NK-92 (cell line): ENCODE data around the gene ZNF750.

Experiments used
- DNase-seq: peaks from one replicate; lab custom pipeline; 2025; ENCODE audit not compliant: unreplicated experiment; lab: John Stamatoyannopoulos, UW

ZNF750 gene

DNA sequence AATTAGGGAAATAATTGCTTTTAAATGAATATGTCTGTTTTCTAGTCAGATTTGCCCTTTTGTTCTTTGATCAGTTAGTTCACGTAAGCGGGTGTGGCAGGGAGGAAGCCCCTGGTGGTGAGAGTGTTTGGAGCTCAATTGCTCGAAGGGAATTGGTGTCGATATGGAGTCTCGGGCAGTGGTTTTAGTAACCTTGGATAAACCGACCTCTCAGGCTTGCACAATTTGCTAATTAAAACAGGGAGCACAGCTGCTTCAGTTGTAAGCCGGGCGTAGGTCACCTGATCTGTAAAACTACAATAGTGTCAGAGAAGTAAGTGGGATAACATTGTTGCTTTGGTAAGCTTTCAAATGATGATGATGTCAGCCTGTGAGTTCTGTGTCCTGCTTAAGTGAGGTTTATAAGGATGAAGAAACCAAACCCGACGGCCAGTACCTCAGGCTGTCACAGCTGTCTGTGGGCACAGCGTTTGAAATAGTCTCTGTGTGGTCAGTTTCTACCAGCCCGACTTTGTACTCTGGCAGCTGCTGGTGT, 2.9 kb downstream of the ZNF750 start:
- no peak for DNase-seq

DNA sequence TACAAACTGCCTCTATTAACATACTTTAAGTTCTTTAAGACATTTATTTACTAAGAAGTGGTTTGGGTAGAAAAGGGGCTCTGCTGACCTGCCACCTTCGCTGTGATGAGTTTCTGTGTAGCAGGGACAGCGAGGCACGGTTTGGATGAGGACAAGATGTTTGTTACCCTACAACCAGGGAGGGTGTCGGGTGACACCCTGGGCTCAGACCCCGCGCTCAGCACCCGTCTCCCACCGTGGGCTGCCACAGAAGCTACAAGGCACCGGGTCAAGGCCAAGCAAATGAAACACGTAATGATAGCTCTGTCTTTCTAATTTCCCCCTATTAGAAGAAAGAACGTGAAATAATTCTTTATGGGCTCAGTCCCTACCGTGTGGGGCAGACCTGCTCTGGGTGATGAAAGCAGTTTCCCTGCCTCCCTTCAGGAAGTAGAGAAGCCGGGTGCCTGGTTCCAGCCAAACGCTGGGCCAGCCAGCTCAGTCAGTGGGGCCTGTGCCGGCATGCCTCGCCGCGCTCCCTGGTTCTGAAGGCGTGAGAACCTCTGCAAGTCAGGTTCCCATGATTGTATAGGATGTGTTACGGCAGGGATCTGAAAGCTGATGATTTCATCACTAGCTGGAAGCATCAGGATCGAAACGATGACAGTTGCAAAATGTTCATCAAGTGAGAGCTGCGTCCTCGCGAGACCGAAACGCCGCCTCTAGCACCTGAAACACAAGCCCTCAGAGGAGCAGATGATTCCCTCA, 3.9 kb downstream of the ZNF750 start:
- no peak for DNase-seq

DNA sequence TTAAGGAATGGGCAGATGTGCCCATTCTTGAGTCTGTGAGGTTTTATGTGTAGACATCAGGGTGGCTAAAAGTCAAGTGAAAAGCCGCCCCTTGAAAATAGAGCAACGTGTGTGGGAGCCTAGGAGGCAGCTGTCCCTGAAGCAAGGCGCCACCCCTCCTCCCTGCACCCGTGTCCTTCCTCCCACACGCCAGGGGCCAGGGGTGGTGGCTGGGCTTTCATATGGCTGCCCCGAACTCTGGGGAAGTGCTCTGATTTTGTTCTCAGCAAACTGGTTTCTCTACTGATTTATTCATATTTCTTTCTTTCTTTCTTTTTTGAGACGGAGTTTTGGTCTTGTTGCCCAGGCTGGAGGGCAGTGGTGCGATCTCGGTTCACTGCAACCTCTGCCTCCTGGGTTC, 4.7 kb downstream of the ZNF750 start:
- no peak for DNase-seq

DNA sequence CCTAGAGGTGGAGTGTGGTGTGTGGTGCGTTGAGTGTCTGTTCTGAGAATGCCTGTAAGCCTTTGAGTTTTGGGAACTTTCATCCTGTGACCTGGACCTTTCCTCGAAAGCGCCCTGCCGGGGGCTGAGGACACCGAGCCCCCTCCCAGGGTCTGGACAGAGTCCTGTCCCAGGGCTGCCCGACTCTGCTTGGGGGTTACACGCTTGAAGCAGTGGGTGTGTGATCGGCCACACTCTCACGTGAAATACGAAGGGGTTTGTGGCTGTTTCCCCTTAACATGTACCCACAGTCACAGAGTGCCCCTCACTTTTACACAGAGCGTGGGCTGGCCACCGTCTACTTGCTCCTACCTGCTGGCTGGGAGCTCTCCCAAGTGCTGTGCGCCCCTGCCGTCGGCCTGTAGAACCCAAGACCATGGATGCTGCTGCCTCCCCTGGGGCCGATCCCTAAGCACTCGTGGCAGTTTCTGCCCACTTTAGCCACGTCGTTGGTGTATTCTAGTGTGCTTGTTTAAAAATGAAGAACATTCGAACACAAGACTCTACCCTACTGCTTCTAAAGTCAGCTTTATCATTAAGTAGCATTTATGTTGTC, 6.8 kb downstream of the ZNF750 start:
- no peak for DNase-seq

DNA sequence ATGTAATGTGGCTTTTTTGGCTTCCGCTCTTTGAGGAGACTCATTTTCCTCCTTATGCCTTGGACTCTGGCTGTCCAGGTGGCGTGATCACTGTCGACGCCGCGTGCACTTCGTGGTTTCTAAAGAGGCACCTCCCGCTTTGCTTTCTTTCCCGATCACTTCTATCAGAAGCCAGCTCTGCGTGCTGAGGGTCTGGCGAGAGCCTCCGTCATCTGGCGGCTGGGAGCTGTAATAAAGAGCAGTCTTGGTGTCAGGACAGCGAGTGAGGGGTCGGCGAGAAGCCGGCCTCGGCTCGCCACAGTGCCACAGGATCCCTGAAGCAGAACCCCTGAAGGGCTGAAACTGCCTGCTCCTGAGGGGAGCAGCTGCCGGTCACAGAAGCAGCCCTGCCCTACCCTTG, 7.4 kb downstream of the ZNF750 start:
- no peak for DNase-seq

DNA sequence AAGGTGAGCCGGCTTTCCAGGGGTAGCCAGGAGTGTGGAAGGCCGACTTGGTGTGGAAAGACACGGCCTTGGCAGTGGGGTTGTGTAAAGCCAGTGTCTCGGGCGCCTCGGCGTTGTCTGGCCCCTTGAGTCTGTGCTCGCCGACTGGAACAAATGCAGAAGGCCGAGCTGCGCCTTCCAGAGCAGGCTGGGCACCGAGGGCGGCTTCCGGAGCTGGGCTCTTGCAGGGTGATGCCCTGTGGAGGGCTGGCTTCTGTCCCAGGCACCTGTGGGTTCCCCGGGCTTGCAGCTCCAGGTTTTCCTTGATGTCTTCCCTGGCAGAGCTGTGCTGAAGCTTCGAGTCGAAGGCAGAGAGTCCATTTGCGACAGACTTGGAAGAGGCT, 8.0 kb downstream of the ZNF750 start:
- DNase-seq: no peak

DNA sequence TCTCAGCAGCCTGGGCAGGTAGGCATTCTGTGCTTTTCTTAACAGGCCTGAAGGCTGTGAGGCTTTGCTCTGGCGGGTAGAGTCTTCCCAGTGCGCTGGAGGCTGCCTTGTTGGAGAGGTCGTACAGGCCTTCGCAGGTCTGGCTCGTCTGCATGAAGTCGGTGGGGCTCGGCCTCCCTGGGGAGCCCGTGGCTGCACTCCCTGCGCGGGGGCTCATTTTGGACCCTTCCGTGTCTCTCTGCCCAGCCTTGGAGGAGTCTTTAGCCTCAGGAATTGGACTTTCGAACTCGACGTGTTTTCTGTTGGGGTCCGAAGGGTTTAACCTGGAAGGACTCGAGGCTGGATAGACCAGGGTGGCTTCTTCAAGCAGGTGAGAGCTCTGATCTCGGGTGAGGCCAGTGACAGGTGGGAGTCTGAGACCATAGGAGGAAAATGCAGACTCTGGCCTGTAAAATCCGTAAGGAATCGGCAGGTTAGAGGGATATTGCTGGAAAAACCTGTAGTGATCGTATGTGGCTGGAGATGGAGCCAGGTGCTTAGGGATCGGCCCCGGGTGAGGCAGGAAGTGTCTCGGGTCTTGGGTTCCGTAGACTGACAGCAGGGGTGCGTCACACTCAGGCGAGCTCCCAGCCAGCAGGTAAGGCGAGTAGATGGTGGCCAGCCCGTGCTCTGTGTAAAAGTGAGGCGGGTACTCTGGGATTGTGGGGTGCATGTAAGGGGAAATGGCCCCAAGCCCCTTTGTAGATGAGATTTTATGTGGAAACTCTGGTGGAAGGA, 8.6 kb downstream of the ZNF750 start:
- no peak for DNase-seq

DNA sequence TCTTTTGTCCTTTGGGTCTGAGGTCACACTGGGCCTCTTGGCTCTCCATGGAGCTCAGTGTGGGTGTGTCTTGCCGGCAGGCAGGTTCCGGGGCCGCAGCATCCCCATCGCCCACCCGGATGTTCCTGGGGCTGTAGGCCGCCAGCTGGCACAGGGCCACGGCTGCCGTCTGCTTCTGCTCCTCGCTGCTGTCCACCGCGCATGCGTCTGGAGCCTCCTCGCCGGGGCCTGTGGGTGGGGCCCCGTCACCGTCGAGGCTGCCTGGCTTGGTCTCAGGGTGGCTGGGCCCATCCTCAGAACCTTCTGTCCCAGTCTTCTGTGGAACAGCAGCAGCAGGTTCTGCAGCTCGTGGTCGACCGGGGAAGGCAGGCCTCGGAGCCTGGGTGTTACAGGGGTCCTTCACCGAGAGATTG, 9.6 kb downstream of the ZNF750 start:
- DNase-seq: no peak

DNA sequence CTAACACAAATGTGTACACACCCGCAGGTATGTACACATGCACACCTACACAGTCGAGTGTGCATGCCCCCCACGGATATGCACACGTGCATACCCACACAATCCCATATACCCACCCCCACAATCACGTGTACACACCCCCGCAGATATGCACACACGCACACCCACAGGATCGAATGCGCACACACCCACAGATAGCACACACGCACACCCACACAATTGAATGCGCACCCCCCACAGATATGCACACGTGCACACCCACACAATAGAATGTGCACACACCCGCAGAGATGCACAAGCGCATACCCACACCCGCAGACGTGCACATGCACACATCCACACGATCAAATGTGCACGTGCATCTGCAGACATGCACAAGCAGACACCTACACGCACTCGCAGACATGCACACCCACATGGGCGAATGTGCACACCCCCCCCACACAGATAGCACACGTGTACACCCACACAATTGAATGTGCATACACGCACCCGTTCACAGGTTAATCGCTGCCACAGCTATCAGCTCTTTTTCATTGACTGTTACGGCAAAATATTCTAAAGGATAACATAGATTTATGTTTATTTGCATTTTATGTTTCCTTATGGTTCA, 10.8 kb downstream of the ZNF750 start:
- DNase-seq: no peak

DNA sequence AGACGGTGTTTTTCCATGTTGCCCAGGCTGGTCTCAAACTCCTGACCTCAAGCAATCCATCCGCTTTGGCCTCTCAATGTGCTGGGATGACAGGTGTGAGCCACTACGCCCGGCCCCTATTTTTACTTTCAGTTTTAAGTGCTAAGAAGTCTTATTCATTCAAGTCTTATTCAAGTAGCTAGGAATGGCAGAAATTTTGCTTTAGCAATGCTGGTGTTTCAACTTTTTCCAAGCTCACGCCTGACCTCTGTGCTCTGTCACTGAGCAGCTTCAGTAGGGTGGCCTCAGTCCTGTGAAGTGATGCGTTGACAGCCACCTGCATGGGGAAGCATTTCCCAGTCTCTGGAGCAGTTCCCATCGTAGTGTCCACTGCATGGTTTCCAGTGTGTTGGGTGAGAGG, 12.9 kb downstream of the ZNF750 start:
- no peak for DNase-seq

DNA sequence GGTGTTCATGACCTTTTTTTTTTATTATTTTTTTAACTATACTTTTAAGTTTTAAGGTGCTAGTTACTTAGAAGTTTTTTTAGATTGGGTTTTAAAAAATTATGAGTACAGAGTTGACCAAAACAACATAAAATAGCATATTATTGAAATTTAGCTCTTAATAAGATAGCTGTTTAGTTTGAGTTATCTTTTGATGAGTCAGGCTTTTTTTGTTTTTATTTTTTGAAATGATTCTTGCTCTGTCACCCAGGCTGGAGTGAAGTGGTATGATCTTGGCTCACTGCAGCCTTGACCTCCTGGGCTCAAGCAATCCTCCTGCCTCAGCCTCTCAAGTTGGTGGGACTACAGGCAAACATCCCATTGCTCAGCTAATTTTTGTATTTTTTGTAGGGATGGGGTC, 13.6 kb downstream of the ZNF750 start:
- no peak for DNase-seq

DNA sequence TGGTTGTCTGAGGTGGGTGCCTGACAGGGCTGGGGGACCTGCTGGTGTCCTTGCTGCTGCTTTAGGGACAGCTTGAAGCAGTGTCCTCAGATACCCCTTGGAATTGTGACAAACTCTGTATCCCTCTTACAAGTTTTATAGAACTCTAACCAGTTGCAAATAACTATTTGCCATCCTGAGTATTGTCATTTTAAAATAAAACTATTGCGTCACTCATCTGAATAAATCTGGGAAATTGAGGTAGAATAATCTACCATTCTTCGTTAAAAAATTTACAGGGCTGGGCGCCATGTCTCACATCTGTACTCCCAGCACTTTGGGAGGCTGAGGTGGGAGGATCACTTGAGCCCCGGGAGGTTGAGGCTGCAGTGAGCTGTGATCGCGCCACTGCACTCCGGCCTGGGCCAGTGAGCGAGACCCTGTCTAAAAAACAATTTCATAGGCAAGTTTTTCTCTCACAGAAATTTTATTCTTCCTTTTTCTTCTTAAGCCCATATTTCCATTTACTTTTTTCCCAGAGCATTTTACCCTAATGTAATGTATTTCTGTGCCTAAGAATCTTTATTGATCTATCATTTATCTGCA, 14.2 kb downstream of the ZNF750 start:
- no peak for DNase-seq

DNA sequence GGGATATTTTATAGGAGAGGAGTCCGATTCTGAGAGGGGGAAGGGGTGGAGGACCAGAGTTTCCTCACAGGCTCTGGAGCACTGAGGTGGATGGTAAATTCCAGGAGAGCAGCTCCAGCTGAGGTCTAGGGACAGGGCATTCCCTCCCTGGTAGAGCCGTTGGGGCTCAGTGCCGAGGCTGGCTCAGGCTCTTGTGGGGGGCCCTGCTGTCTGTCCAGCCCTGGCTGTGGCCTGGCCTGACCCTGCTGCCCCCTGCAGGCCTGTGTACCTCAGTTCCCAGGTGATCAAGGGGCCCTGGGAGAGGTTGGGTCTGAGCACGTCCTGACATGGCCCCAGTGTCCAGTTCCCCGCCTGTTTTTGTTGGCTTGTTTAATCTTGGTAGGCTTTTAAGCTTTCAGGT, 16.8 kb downstream of the ZNF750 start:
- DNase-seq: no peak

DNA sequence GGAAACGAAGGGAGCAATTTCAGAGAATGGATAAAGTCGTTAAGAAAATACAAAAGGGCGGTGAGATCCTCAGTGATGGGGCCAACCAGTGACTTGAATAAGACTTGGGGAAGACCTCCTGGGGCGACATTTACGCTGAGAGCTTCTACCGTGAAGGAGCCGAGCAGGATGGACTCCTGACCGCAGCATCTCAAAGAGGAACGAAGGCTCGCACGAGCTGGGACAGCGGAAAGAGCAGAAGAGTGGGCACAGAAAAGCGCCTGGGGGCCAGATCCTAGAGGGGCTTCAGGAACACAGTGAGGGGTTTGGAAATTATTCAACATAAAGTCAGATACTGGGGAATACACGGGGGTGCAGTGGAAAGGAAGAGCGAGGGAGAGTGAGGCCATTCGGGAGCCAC, 17.5 kb downstream of the ZNF750 start:
- no peak for DNase-seq

DNA sequence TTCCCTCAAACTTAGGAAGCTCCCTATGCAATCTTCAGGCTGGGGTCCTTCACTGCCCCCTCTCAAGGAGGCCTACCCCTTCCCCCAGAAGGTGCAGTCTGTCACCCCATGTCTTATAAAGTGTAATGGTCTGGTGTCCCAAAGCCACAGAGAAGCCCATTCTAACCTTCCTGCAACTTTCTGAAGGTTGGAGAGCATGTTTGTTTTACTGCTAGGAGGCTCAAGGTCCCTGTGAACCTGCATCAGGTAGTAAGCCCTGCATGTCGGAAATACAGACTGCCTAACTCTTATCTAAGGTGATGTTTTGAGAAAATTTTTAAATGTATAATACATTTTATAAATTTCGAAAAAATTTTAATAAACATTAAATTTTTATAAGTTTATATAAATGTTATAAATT, 18.3 kb downstream of the ZNF750 start:
- DNase-seq: no peak

DNA sequence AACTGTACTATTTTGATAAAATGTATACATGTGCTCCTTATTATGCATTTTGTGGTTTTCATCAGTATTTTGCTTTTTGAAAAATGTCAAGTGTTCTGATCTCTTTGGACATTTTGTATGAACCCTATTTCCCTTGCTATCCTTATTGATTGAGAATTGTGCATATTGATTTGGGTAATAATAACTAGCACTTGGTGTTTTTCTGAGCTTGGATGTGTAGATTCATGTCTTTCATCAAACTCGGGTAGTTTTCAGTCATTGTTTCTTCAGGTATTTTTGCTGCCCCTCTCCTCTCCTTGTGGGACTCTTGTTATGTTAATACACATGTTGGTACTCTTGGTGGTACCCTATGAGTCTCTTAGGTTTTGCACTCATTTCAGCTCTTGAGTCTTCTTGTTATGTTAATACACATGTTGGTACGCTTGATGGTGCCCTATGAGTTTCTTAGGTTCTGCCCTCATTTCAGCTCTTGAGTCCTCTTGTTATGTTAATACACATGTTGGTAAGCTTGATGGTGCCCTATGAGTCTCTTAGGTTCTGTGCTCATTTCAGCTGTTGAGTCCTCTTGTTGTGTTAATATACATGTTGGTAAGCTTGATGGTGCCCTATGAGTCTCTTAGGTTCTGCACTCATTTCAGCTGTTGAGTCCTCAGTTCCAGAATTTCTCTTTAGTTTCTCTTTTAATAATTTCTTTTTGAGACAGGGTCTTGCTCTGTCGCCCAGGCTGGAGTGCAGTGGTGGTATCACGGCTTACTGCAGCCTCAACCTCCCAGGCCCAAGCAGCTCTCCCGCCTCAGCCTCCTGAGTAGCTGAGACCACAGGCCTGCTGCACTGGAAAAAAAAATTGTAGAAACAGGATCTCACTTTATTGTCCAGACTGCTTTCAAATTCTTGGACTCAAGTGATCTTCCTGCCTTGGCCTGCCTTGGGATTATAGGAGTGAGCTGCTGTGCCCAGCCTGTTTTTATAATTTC, 19.3 kb downstream of the ZNF750 start:
- no peak for DNase-seq

DNA sequence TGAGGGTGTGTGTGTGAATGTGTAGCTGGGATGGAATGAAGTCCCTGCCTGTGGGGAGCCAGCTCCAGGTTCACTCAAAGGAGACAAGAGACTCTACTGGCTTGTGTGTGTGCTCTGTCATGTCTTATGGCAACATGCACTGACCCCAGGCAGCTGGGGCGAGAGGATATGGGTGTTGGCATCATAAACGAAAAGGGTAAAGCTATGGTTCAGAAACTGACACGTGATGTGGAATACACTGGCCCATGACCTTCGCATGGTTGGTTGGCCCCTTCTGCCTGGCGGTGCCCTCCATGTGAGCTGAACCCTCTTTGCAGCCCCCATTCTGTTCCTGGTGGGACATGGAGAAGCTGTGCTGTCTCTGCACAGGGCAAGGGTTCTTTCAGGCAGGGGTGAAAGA, 21.9 kb downstream of the ZNF750 start:
- no peak for DNase-seq

DNA sequence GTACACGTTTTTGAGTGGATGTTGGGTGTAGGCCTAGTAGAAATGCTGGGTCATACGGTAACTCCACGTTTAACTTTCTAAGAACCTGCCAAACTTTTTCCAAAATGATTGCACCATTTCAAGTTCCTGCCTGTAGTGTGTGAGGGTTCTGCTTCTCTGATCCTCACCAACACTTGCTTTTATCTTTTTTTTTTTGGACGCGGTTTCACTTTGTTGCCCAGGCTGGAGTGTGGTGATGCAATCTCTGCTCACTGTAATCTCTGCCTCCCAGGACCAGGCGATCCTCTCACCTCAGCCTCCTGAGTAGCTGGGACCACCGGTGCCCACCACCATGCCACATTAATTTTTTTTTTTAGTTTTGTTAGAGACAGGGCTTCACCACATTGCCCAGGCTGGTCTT, 23.5 kb downstream of the ZNF750 start:
- no peak for DNase-seq

DNA sequence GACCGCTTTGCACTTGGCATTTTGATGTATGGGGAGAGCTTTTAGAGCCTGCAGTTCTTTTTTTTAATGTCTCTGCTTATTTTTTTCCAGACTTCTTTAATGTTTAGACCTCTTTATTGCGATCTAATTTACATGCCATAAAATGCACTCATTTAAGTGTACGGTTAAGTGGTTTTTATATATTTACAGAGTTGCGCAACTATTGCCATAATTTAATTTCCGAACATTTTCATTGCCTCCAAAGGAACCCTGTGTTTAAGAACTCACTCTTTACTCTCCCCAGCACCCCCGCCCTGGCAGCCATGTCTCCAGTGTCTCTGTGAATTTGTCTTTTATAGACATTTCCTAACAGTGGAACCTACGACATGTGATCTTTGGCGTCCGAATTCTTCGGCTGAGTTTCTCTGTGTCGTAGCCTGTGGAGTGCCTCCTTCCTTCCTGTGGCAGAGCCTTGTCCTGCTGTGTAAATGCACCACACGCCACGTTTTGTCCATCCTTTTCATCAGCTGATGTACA, 24.0 kb downstream of the ZNF750 start:
- DNase-seq: no peak

DNA sequence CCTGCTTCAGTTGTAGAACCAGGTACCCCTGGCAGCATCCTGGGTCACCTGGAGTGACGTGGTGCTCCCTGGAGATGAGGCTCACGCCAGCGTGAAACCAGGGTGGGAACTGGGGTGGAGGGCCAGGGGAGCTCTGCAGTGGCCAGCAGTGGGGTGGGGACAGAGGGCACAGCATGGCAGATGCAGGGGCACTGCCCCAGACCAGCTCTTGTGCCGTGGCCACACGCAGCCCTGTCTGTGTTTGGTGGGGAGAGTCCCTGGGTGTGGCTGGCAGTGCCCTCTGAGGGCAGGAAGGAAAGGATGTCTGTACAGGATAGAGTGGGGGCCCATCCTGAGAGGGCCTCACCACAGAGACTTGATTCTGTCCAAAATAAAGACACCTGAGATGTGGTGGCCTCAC, 24.5 kb downstream of the ZNF750 start:
- DNase-seq: no peak
